ENCODE data around the gene GTF2IRD1. TPM values are rescaled to one million over a fixed set of nuclear protein-coding genes. Genes with fewer than 3 reads are reported as not detected.

The GTF2IRD1 gene
- total RNA-seq, 1 experiment from 2014 or later, result 53.6 TPM

DNA sequence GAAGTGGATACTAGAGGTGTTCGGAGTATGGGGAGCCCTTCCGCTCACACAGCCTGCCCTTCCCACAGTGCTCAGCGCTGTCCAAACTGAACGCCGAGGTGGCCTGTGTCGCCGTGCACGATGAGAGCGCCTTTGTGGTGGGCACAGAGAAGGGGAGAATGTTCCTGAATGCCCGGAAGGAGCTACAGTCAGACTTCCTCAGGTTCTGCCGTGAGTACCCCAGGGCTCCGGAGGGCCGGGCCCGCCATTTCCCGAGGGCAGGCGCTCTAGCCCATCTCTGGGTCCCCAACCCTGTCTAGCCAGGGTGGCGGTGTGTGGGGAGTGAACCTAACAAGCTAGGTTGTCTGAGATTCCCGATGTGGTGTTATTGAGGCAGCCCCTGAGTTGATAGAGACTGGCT lies 59.1 kb downstream of the GTF2IRD1 start:
- no peaks in the 10 kb centered on the region for H3K27me3 Mint-ChIP-seq (ENCODE audit: insufficient read depth, unreplicated experiment)
- H3K4me1 Mint-ChIP-seq (ENCODE audit: low read depth, unreplicated experiment), result no peaks in the 10 kb centered on the region
- H3K9me3 Mint-ChIP-seq (ENCODE audit: unreplicated experiment), result no peaks in the 10 kb centered on the region
- Histone ChIP-seq H3K36me3 (ENCODE audit: control insufficient read depth, insufficient read depth, low read length) (peaks cover 3% of the 10 kb centered on the region; the same call in 1 of the 2 replicates), H3K27me3 (replicated peaks; ENCODE audit: control insufficient read depth, insufficient read depth, low read length) (no peaks in the 10 kb centered on the region), H3K4me1 (no peaks in the 10 kb centered on the region), H3K4me3 (ENCODE audit: low read depth, low read length) (no peak overlapping the region), H3K9me3 (no peaks in the 10 kb centered on the region)
- TF ChIP-seq, protein P1, sequence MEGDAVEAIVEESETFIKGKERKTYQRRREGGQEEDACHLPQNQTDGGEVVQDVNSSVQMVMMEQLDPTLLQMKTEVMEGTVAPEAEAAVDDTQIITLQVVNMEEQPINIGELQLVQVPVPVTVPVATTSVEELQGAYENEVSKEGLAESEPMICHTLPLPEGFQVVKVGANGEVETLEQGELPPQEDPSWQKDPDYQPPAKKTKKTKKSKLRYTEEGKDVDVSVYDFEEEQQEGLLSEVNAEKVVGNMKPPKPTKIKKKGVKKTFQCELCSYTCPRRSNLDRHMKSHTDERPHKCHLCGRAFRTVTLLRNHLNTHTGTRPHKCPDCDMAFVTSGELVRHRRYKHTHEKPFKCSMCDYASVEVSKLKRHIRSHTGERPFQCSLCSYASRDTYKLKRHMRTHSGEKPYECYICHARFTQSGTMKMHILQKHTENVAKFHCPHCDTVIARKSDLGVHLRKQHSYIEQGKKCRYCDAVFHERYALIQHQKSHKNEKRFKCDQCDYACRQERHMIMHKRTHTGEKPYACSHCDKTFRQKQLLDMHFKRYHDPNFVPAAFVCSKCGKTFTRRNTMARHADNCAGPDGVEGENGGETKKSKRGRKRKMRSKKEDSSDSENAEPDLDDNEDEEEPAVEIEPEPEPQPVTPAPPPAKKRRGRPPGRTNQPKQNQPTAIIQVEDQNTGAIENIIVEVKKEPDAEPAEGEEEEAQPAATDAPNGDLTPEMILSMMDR (IDR thresholded peaks at IDR 0.05; ENCODE audit: insufficient read depth in 1 of 2, low read depth in 1 of 2, low read length in 1 of 2, severe bottlenecking in 1 of 2, unreplicated experiment in 1 of 2), result no peak
- BruUV-seq (replicated peaks), result no TSS peak
- DNase-seq, result no peak
- ChIA-PET POLR2A (no interaction called here), CTCF (no interaction called here)
- no peak overlapping the region for H3K4me3 Mint-ChIP-seq (ENCODE audit: unreplicated experiment)
- intact Hi-C loops (cut with micrococcal nuclease; ENCODE audit: unreplicated experiment), result no loop called here
- H3K36me3 Mint-ChIP-seq (ENCODE audit: insufficient read depth, unreplicated experiment), result peaks cover 46% of the 10 kb centered on the region
- no peak overlapping the region for H3K27ac Mint-ChIP-seq (ENCODE audit: unreplicated experiment)

DNA sequence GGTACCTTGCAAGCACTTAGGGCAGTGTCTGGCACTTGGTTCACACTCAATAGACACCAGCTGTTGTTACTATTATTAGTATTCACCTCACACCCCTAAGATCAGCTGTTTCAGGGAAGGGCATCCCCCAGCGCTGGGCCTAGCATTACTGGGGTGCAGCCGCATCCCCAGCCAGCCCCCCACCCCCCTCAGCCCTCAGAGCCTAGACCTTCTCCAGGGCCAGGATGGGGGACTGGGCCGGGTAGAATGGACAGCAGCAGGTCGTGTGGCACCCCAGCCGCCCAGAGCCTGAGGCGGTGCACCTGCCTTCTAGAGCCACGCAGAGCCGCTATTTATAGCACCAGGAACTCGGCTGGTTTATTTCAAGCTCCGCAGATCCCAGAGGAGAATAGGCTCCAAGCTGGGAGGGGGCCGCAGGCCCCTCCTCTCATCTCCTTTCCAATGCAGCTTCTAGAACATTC lies 60.5 kb downstream of the GTF2IRD1 start:
- ChIA-PET POLR2A (no interaction called here), CTCF (no interaction called here)
- no peaks in the 10 kb centered on the region for H3K27me3 ChIP-seq (replicated peaks; ENCODE audit: control insufficient read depth, insufficient read depth, low read length)
- no peak for DNase-seq
- H3K36me3 ChIP-seq (ENCODE audit: control insufficient read depth, insufficient read depth, low read length), result peaks cover 5% of the 10 kb centered on the region; the same call in 1 of the 2 replicates
- Mint-ChIP-seq H3K27ac (ENCODE audit: unreplicated experiment) (no peak overlapping the region), H3K4me3 (ENCODE audit: unreplicated experiment) (no peak overlapping the region), H3K9me3 (ENCODE audit: unreplicated experiment) (no peaks in the 10 kb centered on the region), H3K4me1 (ENCODE audit: low read depth, unreplicated experiment) (no peaks in the 10 kb centered on the region), H3K27me3 (ENCODE audit: insufficient read depth, unreplicated experiment) (no peaks in the 10 kb centered on the region), H3K36me3 (ENCODE audit: insufficient read depth, unreplicated experiment) (peaks cover 55% of the 10 kb centered on the region)
- BruUV-seq (replicated peaks), result no TSS peak
- H3K4me3 ChIP-seq (ENCODE audit: low read depth, low read length), result no peak overlapping the region
- TF ChIP-seq, protein P1 (IDR thresholded peaks at IDR 0.05; ENCODE audit: insufficient read depth in 1 of 2, low read depth in 1 of 2, low read length in 1 of 2, severe bottlenecking in 1 of 2, unreplicated experiment in 1 of 2), result no peak
- no peaks in the 10 kb centered on the region for H3K4me1 ChIP-seq
- intact Hi-C loops (cut with micrococcal nuclease; ENCODE audit: unreplicated experiment), result no loop called here
- no peaks in the 10 kb centered on the region for H3K9me3 ChIP-seq

DNA sequence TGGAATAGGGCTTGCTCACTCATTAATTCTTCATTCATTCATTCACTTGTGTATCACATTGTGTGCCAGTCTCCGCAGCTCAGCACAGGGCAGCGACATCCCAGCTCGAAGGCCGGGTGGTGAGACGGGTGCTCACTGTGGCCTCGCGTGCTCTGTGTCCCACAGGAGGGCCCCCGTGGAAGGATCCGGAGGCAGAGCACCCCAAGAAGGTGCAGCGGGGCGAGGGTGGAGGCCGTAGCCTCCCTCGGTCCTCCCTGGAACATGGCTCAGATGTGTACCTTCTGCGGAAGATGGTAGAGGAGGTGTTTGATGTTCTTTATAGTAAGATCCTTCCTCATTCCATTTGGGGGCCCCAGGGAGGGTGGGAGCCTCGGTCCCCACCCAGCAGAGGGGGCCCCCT lies 61.6 kb downstream of the GTF2IRD1 start:
- Histone ChIP-seq H3K4me3 (ENCODE audit: low read depth, low read length) (no peak overlapping the region), H3K27me3 (replicated peaks; ENCODE audit: control insufficient read depth, insufficient read depth, low read length) (no peaks in the 10 kb centered on the region), H3K4me1 (no peaks in the 10 kb centered on the region), H3K36me3 (ENCODE audit: control insufficient read depth, insufficient read depth, low read length) (peaks cover 10% of the 10 kb centered on the region), H3K9me3 (no peaks in the 10 kb centered on the region)
- H3K4me3 Mint-ChIP-seq (ENCODE audit: unreplicated experiment), result no peak overlapping the region
- BruUV-seq (replicated peaks), result no TSS peak
- POLR2A ChIA-PET, result interaction anchor here (0.6 kb wide), 1 partner anchor 177 kb away, joined by 4 read pairs; no protein-coding TSS in a partner anchor
- H3K27me3 Mint-ChIP-seq (ENCODE audit: insufficient read depth, unreplicated experiment), result no peaks in the 10 kb centered on the region
- TF ChIP-seq, protein P1 (IDR thresholded peaks at IDR 0.05; ENCODE audit: insufficient read depth in 1 of 2, low read depth in 1 of 2, low read length in 1 of 2, severe bottlenecking in 1 of 2, unreplicated experiment in 1 of 2), result no peak
- intact Hi-C loops (cut with micrococcal nuclease; ENCODE audit: unreplicated experiment), result no loop called here
- no peaks in the 10 kb centered on the region for H3K9me3 Mint-ChIP-seq (ENCODE audit: unreplicated experiment)
- CTCF ChIA-PET, result no interaction called here
- H3K4me1 Mint-ChIP-seq (ENCODE audit: low read depth, unreplicated experiment), result no peaks in the 10 kb centered on the region
- no peak for DNase-seq
- peaks cover 56% of the 10 kb centered on the region for H3K36me3 Mint-ChIP-seq (ENCODE audit: insufficient read depth, unreplicated experiment)
- H3K27ac Mint-ChIP-seq (ENCODE audit: unreplicated experiment), result no peak overlapping the region
